ENCODE measurements around the gene HCN3.

HCN3 gene

DNA sequence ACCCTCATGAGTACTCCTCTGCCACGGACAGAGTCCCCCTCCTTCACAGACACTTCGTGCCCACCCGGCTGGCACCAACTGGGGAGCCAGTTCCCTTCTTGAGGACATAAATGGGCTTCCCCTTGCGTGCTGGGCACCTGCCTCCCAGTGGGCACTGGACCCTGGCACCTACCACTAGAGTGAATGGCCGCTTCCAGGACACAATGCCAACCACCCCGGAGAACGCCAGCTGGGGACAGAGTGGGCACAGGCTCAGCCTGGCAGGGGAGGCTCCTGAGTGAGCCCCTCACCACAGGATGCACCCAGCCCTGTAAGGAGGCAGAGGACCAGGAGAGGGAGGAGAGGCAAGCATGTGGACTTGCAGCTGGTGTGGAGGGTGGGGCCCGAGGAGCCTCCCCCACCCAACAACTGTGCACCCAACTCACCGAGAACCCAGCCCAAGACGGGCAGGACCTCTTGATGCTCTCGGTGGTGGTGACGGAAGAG lies 23.0 kb upstream of the HCN3 start:
- H3K4me3 ChIP-seq (ENCODE audit: low read depth, low read length, poor library complexity, severe bottlenecking) = peak overlapping the region; percentile 72
- peaks cover 43% of the 10 kb centered on the region for H3K4me1 ChIP-seq (ENCODE audit: insufficient read depth, low read length, severe bottlenecking)
- no peak overlapping the region for H2AFZ ChIP-seq (ENCODE audit: low read length)
- no peaks in the 10 kb centered on the region for H3K27me3 ChIP-seq (ENCODE audit: insufficient read depth, low read length)
- H3K79me2 ChIP-seq (ENCODE audit: insufficient read depth, low read length) = no peaks in the 10 kb centered on the region
- no peaks in the 10 kb centered on the region for H3K9me2 ChIP-seq (ENCODE audit: low read depth, low read length)
- H3F3A ChIP-seq (ENCODE audit: insufficient read depth, low read length) = no peaks in the 10 kb centered on the region
- H3K4me2 ChIP-seq (ENCODE audit: low read length) = peak overlapping the region; percentile 86
- H3K36me3 ChIP-seq (ENCODE audit: insufficient read depth, low read length) = peaks cover 14% of the 10 kb centered on the region; the same call in 1 of the 2 replicates
- H3K9ac ChIP-seq (ENCODE audit: low read length) = peak overlapping the region; percentile 68
- H4K20me1 ChIP-seq (ENCODE audit: insufficient read depth, low read length) = no peaks in the 10 kb centered on the region
- H3K27ac ChIP-seq (ENCODE audit: low read depth, low read length, poor library complexity, severe bottlenecking) = peak overlapping the region; percentile 55
- TF ChIP-seq CTCF (IDR thresholded peaks at IDR 0.05; ENCODE audit: low read length) (no peak), EZH2 (IDR thresholded peaks at IDR 0.05; ENCODE audit: borderline replicate concordance, low read length) (no peak)
- no peaks in the 10 kb centered on the region for H3K9me3 ChIP-seq (ENCODE audit: low read length)

GRCh38 chr1:155254714-155255242 lies 22.5 kb upstream of the HCN3 start:
- peak overlapping the region; percentile 55 for H3K27ac ChIP-seq (ENCODE audit: low read depth, low read length, poor library complexity, severe bottlenecking)
- peak overlapping the region; percentile 68 for H3K9ac ChIP-seq (ENCODE audit: low read length)
- H2AFZ ChIP-seq (ENCODE audit: low read length) = no peak overlapping the region
- no peaks in the 10 kb centered on the region for H3K27me3 ChIP-seq (ENCODE audit: insufficient read depth, low read length)
- no peaks in the 10 kb centered on the region for H3K79me2 ChIP-seq (ENCODE audit: insufficient read depth, low read length)
- peaks cover 38% of the 10 kb centered on the region for H3K4me1 ChIP-seq (ENCODE audit: insufficient read depth, low read length, severe bottlenecking)
- no peaks in the 10 kb centered on the region for H4K20me1 ChIP-seq (ENCODE audit: insufficient read depth, low read length)
- H3K9me3 ChIP-seq (ENCODE audit: low read length) = no peaks in the 10 kb centered on the region
- H3F3A ChIP-seq (ENCODE audit: insufficient read depth, low read length) = no peaks in the 10 kb centered on the region
- peaks cover 17% of the 10 kb centered on the region; the same call in 1 of the 2 replicates for H3K36me3 ChIP-seq (ENCODE audit: insufficient read depth, low read length)
- peak overlapping the region; percentile 86 for H3K4me2 ChIP-seq (ENCODE audit: low read length)
- TF ChIP-seq CTCF (IDR thresholded peaks at IDR 0.05; ENCODE audit: low read length) (no peak), EZH2 (IDR thresholded peaks at IDR 0.05; ENCODE audit: borderline replicate concordance, low read length) (no peak)
- no peaks in the 10 kb centered on the region for H3K9me2 ChIP-seq (ENCODE audit: low read depth, low read length)
- H3K4me3 ChIP-seq (ENCODE audit: low read depth, low read length, poor library complexity, severe bottlenecking) = peak overlapping the region; percentile 72

GRCh38 chr1:155255243-155256007 lies 21.8 kb upstream of the HCN3 start, which contains the start of gene ENTREP3:
TSS of gene ENTREP3 (minus strand) at chr1:155255483. CDS start at chr1:155254877, 606 bp downstream.
- Histone ChIP-seq H3K4me2 (ENCODE audit: low read length) (peak within 1 kb of the TSS; percentile 86), H3K4me1 (ENCODE audit: insufficient read depth, low read length, severe bottlenecking) (peaks cover 34% of the 10 kb centered on the region), H3K27me3 (ENCODE audit: insufficient read depth, low read length) (no peaks in the 10 kb centered on the region), H2AFZ (ENCODE audit: low read length) (no peak within 1 kb of the TSS), H3K9ac (ENCODE audit: low read length) (peak within 1 kb of the TSS; percentile 68), H3K27ac (ENCODE audit: low read depth, low read length, poor library complexity, severe bottlenecking) (peak within 1 kb of the TSS; percentile 57), H3F3A (ENCODE audit: insufficient read depth, low read length) (no peaks in the 10 kb centered on the region), H3K9me2 (ENCODE audit: low read depth, low read length) (no peaks in the 10 kb centered on the region), H3K4me3 (ENCODE audit: low read depth, low read length, poor library complexity, severe bottlenecking) (peak within 1 kb of the TSS; percentile 72), H3K9me3 (ENCODE audit: low read length) (no peaks in the 10 kb centered on the region), H4K20me1 (ENCODE audit: insufficient read depth, low read length) (no peaks in the 10 kb centered on the region), H3K79me2 (ENCODE audit: insufficient read depth, low read length) (no peaks in the 10 kb centered on the region), H3K36me3 (ENCODE audit: insufficient read depth, low read length) (peaks cover 21% of the 10 kb centered on the region; the same call in 1 of the 2 replicates)
- TF ChIP-seq EZH2 (IDR thresholded peaks at IDR 0.05; ENCODE audit: borderline replicate concordance, low read length) (no peak), CTCF (IDR thresholded peaks at IDR 0.05; ENCODE audit: low read length) (no peak)
